H1 (cell line): ENCODE measurements around the gene TUBGCP2. TPM values are rescaled to one million over a fixed set of nuclear protein-coding genes. Genes with fewer than 3 reads are reported as not detected.

Source experiments
- CTCF ChIA-PET: fragments of 300-600 bp; sonication (Branson Sonifier 250); formaldehyde crosslinking; loops from one replicate; lab custom pipeline; 2021; ENCODE audit not compliant: partially characterized antibody; lab: Charles Lee
- POLR2A ChIA-PET: fragments of 300-600 bp; sonication (Branson Sonifier 250); formaldehyde crosslinking; loops from one replicate; lab custom pipeline; 2021; ENCODE audit warnings: inconsistent platforms; ENCODE audit not compliant: partially characterized antibody; lab: Charles Lee
- DNase-seq, 2 experiments: peaks; one replicate each; pipeline versions ENCODE4 v3.0.0 to v3.0.0-alpha.2; 2010 to 2022; ENCODE audit warnings: low spot score in 2 of 2, low read depth in 1 of 2, mixed read lengths in 1 of 2
- FAIRE-seq: peaks from 2 replicates; lab custom pipeline; 2011; peaks lifted over from hg19 to GRCh38; lab: Jason Lieb, UNC
- H2AFZ ChIP-seq: 2 replicates; pipeline ENCODE4 v1.8.1; 2012; ENCODE audit warnings: low read length, inconsistent platforms
- H2AK5ac ChIP-seq: 2 replicates; pipeline ENCODE4 v1.6.1; 2013; ENCODE audit warnings: low read depth, low read length
- H2BK120ac ChIP-seq: replicated peaks from 2 replicates; pipeline ENCODE3; 2013; ENCODE audit warnings: low read depth, low read length, inconsistent platforms
- H2BK12ac ChIP-seq: 2 replicates; pipeline ENCODE4 v1.6.1; 2013; ENCODE audit warnings: low read depth, low read length
- H2BK15ac ChIP-seq: 2 replicates; pipeline ENCODE4 v1.6.1; 2013; ENCODE audit warnings: low read length
- H2BK20ac ChIP-seq: 2 replicates; pipeline ENCODE4 v1.6.1; 2013; ENCODE audit warnings: low read length
- H2BK5ac ChIP-seq: 2 replicates; pipeline ENCODE4 v1.6.1; 2013; ENCODE audit warnings: low read depth, low read length
- H3K14ac ChIP-seq: 2 replicates; pipeline ENCODE4 v1.6.1; 2013; ENCODE audit warnings: inconsistent platforms; ENCODE audit not compliant: insufficient read length
- H3K18ac ChIP-seq: 2 replicates; pipeline ENCODE4 v1.6.1; 2013; ENCODE audit warnings: low read length; ENCODE audit errors: extremely low read depth
- H3K23ac ChIP-seq: 2 replicates; pipeline ENCODE4 v1.6.1; 2013; ENCODE audit warnings: inconsistent platforms; ENCODE audit not compliant: insufficient read length
- H3K23me2 ChIP-seq: 2 replicates; pipeline ENCODE4 v1.6.1; 2013; ENCODE audit warnings: low read depth, low read length
- H3K27ac ChIP-seq: 2 replicates; pipeline ENCODE4 v1.6.1; 2011; ENCODE audit warnings: low read depth, low read length, inconsistent platforms
- H3K27me3 ChIP-seq, 4 experiments: replicated peaks in 1 of 4; 1 replicate in 1 of 4; 2 replicates in 3 of 4; pipeline versions ENCODE4 v1.6.1 to v1.8.1; 2011 to 2013; ENCODE audit warnings: low read length in 3 of 4, mild to moderate bottlenecking in 3 of 4, inconsistent platforms in 2 of 4, mixed read lengths in 2 of 4, moderate library complexity in 1 of 4; ENCODE audit not compliant: control insufficient read depth in 3 of 4, insufficient read depth in 3 of 4; ENCODE audit errors: extremely low read depth in 1 of 4
- H3K36me3 ChIP-seq, 4 experiments: 2 replicates each; pipeline versions ENCODE4 v1.6.1 to v1.8.1; 2011 to 2013; ENCODE audit warnings: mild to moderate bottlenecking in 4 of 4, low read length in 3 of 4, moderate library complexity in 2 of 4, control low read depth in 1 of 4, inconsistent platforms in 1 of 4; ENCODE audit not compliant: insufficient read depth in 4 of 4, control insufficient read depth in 2 of 4
- H3K4ac ChIP-seq: replicated peaks from 2 replicates; pipeline ENCODE3; 2013; ENCODE audit warnings: low read length, low read depth, mixed read lengths, inconsistent platforms; ENCODE audit not compliant: insufficient read length
- H3K4me1 ChIP-seq, 4 experiments: replicated peaks in 1 of 4; 1 replicate in 1 of 4; 2 replicates in 3 of 4; pipeline versions ENCODE4 v1.6.1 to v1.8.1; 2011 to 2013; ENCODE audit warnings: low read length in 3 of 4, inconsistent platforms in 2 of 4, mixed read lengths in 1 of 4; ENCODE audit not compliant: insufficient read depth in 4 of 4, control insufficient read depth in 3 of 4
- H3K4me2 ChIP-seq, 2 experiments: 2 replicates each; pipeline versions ENCODE4 v1.6.1 to v1.8.1; 2011 to 2013; ENCODE audit warnings: low read depth in 2 of 2, low read length in 2 of 2, control low read depth in 1 of 2, inconsistent platforms in 1 of 2, mild to moderate bottlenecking in 1 of 2; ENCODE audit not compliant: insufficient read depth in 1 of 2
- H3K4me3 ChIP-seq, 4 experiments: fragments of 200-600, 300-600 bp in 1 of 4; sonication (generic), shearing (Covaris generic), sonication (Bioruptor Twin) in 1 of 4; 2 replicates each; pipeline versions ENCODE4 v1.5.1 to v1.8.1; 2011 to 2016; ENCODE audit warnings: low read length in 4 of 4, low read depth in 3 of 4, control low read depth in 2 of 4, inconsistent platforms in 2 of 4, mild to moderate bottlenecking in 2 of 4, mixed read lengths in 1 of 4, moderate library complexity in 1 of 4; ENCODE audit not compliant: insufficient read depth in 2 of 4; ENCODE audit errors: extremely low read depth in 1 of 4
- H3K56ac ChIP-seq: replicated peaks from 2 replicates; pipeline ENCODE3; 2013; ENCODE audit warnings: low read depth, mild to moderate bottlenecking, mixed read lengths, low read length, inconsistent platforms; ENCODE audit not compliant: insufficient read length
- H3K79me1 ChIP-seq: 2 replicates; pipeline ENCODE4 v1.6.1; 2013; ENCODE audit warnings: low read depth, low read length, control low read depth
- H3K79me2 ChIP-seq, 2 experiments: 2 replicates each; pipeline versions ENCODE4 v1.6.1 to v1.8.1; 2012 to 2013; ENCODE audit warnings: low read length in 2 of 2, mild to moderate bottlenecking in 2 of 2, inconsistent platforms in 1 of 2; ENCODE audit not compliant: insufficient read depth in 2 of 2, control insufficient read depth in 1 of 2
- H3K9ac ChIP-seq, 4 experiments: replicated peaks in 1 of 4; 1 replicate in 1 of 4; 2 replicates in 3 of 4; pipeline versions ENCODE4 v1.6.1 to v1.8.1; 2011 to 2013; ENCODE audit warnings: low read depth in 3 of 4, low read length in 3 of 4, control low read depth in 2 of 4, mild to moderate bottlenecking in 2 of 4, moderate library complexity in 2 of 4, inconsistent platforms in 1 of 4; ENCODE audit errors: extremely low read depth in 1 of 4
- H3K9me3 ChIP-seq, 2 experiments: 2 replicates each; pipeline versions ENCODE4 v1.6.1 to v1.8.1; 2012 to 2013; ENCODE audit warnings: mild to moderate bottlenecking in 2 of 2, moderate library complexity in 2 of 2, control low read depth in 1 of 2, inconsistent platforms in 1 of 2, low read depth in 1 of 2, low read length in 1 of 2, mixed read lengths in 1 of 2; ENCODE audit not compliant: insufficient read depth in 2 of 2
- H4K20me1 ChIP-seq, 2 experiments: replicated peaks in 1 of 2; 2 replicates each; pipeline versions ENCODE3 to v1.8.1; 2011 to 2013; ENCODE audit warnings: inconsistent platforms in 2 of 2, low read length in 2 of 2, mild to moderate bottlenecking in 1 of 2; ENCODE audit not compliant: insufficient read depth in 2 of 2, control insufficient read depth in 1 of 2
- H4K5ac ChIP-seq: 2 replicates; pipeline ENCODE4 v1.6.1; 2013; ENCODE audit warnings: low read length, low read depth, mixed read lengths, inconsistent platforms; ENCODE audit not compliant: insufficient read length
- H4K8ac ChIP-seq: 2 replicates; pipeline ENCODE4 v1.8.0; 2013; ENCODE audit warnings: mild to moderate bottlenecking, moderate library complexity, low read length, inconsistent platforms; ENCODE audit not compliant: insufficient read depth; ENCODE audit errors: extremely low read depth
- H4K91ac ChIP-seq: replicated peaks from 2 replicates; pipeline ENCODE3; 2013; ENCODE audit warnings: low read length, mixed read lengths, inconsistent platforms; ENCODE audit not compliant: insufficient read length
- BACH1 ChIP-seq: IDR thresholded peaks from 2 replicates; pipeline ENCODE4 v1.6.1; 2012; ENCODE audit warnings: low read length, improper control_type of control experiment
- CBX5 ChIP-seq: fragments of 300-800, 300-1000 bp; sonication (generic); IDR thresholded peaks from 2 replicates; pipeline ENCODE4 v1.7.1; 2016; ENCODE audit warnings: antibody characterized with exemption, low read length, low read depth
- CTCF ChIP-seq, 3 experiments: IDR thresholded peaks; 1 replicate in 2 of 3; 2 replicates in 1 of 3; pipeline versions ENCODE4 v1.5.1 to v1.6.1; 2011; ENCODE audit warnings: low read length in 3 of 3, mild to moderate bottlenecking in 3 of 3, inconsistent platforms in 2 of 3, low read depth in 1 of 3, moderate library complexity in 1 of 3; ENCODE audit not compliant: insufficient read depth in 1 of 3; ENCODE audit errors: control extremely low read depth in 1 of 3
- E2F6 ChIP-seq: IDR thresholded peaks from 2 replicates; pipeline ENCODE4 v1.6.1; 2012; ENCODE audit warnings: inconsistent platforms
- JUN ChIP-seq: IDR thresholded peaks from 2 replicates; pipeline ENCODE4 v1.6.1; 2011; ENCODE audit warnings: low read depth, mild to moderate bottlenecking, improper control_type of control experiment, low read length
- KDM4A ChIP-seq: IDR thresholded peaks from one replicate; pipeline ENCODE4 v1.7.1; 2012; ENCODE audit warnings: low read depth, mild to moderate bottlenecking, moderate library complexity, low read length, inconsistent platforms; ENCODE audit not compliant: severe bottlenecking
- NRF1 ChIP-seq: IDR thresholded peaks from 2 replicates; pipeline ENCODE4 v1.6.1; 2011; ENCODE audit warnings: mild to moderate bottlenecking, low read depth, low read length, improper control_type of control experiment
- WGBS, 2 experiments: shearing (Covaris generic) in 1 of 2; methylation state at CpG; one replicate each; pipeline versions ENCODE4 v1.1.6 to v1.1.7; 2013 to 2015; ENCODE audit warnings: low lambda C conversion rate in 2 of 2, mixed read lengths in 2 of 2, inconsistent platforms in 1 of 2, low coverage in 1 of 2, missing lambda C conversion rate in 1 of 2; ENCODE audit not compliant: insufficient replicate concordance in 2 of 2, insufficient coverage in 1 of 2, insufficient read length in 1 of 2; ENCODE audit errors: extremely low coverage in 1 of 2, missing lambda C conversion rate in 1 of 2; 5-methylcytosine and 5-hydroxymethylcytosine counted together
- polyA plus RNA-seq, 7 experiments: library from polyadenylated mRNA; depleted of rRNA in 3 of 7; stranded (reverse) in 5 of 7; unstranded in 2 of 7; fragments of >200 nt in 5 of 7; fragments of 200-250 nt in 2 of 7; gene quantifications; 1 replicate in 5 of 7; 2 replicates in 1 of 7; 4 replicates in 1 of 7; pipeline versions ENCODE4 v1.2.1 to v1.2.3, GENCODE V29; 2011 to 2013; ENCODE audit warnings: missing spikeins in 2 of 7, mixed read lengths in 2 of 7
- total RNA-seq: library from RNA; stranded (reverse); fragmentation: NEBNext Ultra II Directional; extraction: Animal tissue kit (Norgen Biotek cat#: 25700); gene quantifications from 2 replicates; pipeline ENCODE4 v1.2.1, GENCODE V29; 2021

TUBGCP2 gene
- total and polyA plus RNA-seq, 2 of the 8 experiments (the other 6 are each of a cell fraction or from before 2014, with no cell fraction given), result 34.9 to 51.9 TPM

GRCh38 chr10:133302230-133302629 is 6.4 kb downstream of the TUBGCP2 start:
- FAIRE-seq (no peak), DNase-seq (no peak)
- H2AFZ ChIP-seq, result no peak overlapping the region
- H3K23me2 ChIP-seq, result no peaks in the 10 kb centered on the region; the same call in 1 of the 2 replicates
- no peak overlapping the region for H4K8ac ChIP-seq
- H3K79me2 ChIP-seq, result peaks cover 0 to 33% of the 10 kb centered on the region in 2 experiments; a peak in 3 of 4 replicates
- no peak overlapping the region for H2BK20ac ChIP-seq
- no peak overlapping the region for H3K27ac ChIP-seq
- H2BK15ac ChIP-seq, result no peak overlapping the region
- no peak overlapping the region for H3K4me2 ChIP-seq
- H3K23ac ChIP-seq, result no peak overlapping the region
- H3K36me3 ChIP-seq, result peaks cover 19 to 26% (median 25%) of the 10 kb centered on the region in 4 experiments
- 91% methylated on average over 13 of the region's 14 CpGs; no CpG with 5 or more reads in 1 of the 2 experiments for WGBS, 2 experiments
- no peak overlapping the region for H3K9ac ChIP-seq
- H2BK120ac ChIP-seq, result no peak overlapping the region
- no peak overlapping the region for H3K56ac ChIP-seq
- H3K14ac ChIP-seq, result no peak overlapping the region
- no peak overlapping the region for H2AK5ac ChIP-seq
- H4K20me1 ChIP-seq, result peaks cover 2 to 13% of the 10 kb centered on the region in 2 experiments
- H3K4ac ChIP-seq, result no peak overlapping the region
- H3K4me1 ChIP-seq, result peaks cover 0 to 4% (median 0%) of the 10 kb centered on the region in 4 experiments; a peak in 1 of 7 replicates
- no peak overlapping the region for H4K91ac ChIP-seq
- peaks cover 22% of the 10 kb centered on the region for H3K79me1 ChIP-seq
- no peak overlapping the region for H3K18ac ChIP-seq
- H4K5ac ChIP-seq, result no peak overlapping the region
- H3K4me3 ChIP-seq, result no peak overlapping the region
- H2BK12ac ChIP-seq, result no peak overlapping the region
- ChIA-PET CTCF (interaction anchor here (1.0 to 3.7 kb wide), 5 partner anchors 8 to 78 kb away, joined by 3 to 21 read pairs (median 5); no protein-coding TSS in a partner anchor), POLR2A (no interaction called here)
- H2BK5ac ChIP-seq, result no peak overlapping the region
- H3K27me3 ChIP-seq, result no peaks in the 10 kb centered on the region
- H3K9me3 ChIP-seq, result no peaks in the 10 kb centered on the region
- no peak for TF ChIP-seq E2F6
- TF ChIP-seq KDM4A, result no peak
- no peak for TF ChIP-seq NRF1
- TF ChIP-seq BACH1, result no peak
- no peak for TF ChIP-seq CBX5
- no peak; a peak in 1 of 4 replicates for TF ChIP-seq CTCF (IDR thresholded peaks at IDR 0.05; ENCODE audit: control extremely low read depth in 1 of 3, insufficient read depth in 1 of 3, low read depth in 1 of 3, low read length in 3 of 3)
- TF ChIP-seq JUN, result no peak
